Measurements from ENCODE around the gene SLC66A3. TPM values are rescaled to one million over a fixed set of nuclear protein-coding genes. Genes with fewer than 3 reads are reported as not detected.

SLC66A3 gene
- total RNA-seq, 1 donor, result 68.8 TPM

DNA sequence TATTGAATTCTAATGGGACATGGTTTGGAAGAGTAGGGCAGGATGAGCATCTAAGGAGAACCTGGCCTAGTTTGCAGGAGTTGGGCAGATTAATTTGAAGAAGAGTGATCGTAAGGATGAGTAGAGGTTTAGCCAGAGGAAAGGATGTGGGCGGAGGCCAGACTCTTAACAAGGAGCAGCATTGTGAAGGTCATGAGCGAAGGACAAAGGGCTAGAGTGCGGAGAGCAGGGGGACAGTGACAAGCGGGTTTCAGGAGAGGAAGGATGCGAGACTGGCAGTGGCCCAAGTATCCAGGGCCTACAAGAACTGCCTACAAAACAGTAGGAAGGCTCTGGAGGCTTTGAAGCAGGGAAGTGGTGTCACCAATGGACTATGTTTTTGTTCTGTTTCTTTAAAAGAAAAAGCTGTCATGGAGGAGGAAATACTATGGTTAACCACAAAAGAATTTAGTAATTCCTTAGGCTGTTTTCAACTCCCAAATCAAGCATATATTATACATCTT is 20.1 kb downstream of the SLC66A3 start:
- H3K27ac ChIP-seq (ENCODE audit: low read depth, low read length), result peak overlapping the region; percentile 27
- TF ChIP-seq, protein P1, sequence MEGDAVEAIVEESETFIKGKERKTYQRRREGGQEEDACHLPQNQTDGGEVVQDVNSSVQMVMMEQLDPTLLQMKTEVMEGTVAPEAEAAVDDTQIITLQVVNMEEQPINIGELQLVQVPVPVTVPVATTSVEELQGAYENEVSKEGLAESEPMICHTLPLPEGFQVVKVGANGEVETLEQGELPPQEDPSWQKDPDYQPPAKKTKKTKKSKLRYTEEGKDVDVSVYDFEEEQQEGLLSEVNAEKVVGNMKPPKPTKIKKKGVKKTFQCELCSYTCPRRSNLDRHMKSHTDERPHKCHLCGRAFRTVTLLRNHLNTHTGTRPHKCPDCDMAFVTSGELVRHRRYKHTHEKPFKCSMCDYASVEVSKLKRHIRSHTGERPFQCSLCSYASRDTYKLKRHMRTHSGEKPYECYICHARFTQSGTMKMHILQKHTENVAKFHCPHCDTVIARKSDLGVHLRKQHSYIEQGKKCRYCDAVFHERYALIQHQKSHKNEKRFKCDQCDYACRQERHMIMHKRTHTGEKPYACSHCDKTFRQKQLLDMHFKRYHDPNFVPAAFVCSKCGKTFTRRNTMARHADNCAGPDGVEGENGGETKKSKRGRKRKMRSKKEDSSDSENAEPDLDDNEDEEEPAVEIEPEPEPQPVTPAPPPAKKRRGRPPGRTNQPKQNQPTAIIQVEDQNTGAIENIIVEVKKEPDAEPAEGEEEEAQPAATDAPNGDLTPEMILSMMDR (IDR thresholded peaks at IDR 0.05; ENCODE audit: extremely low read depth, low read depth, low read length), result no peak
- DNase-seq (ENCODE audit: insufficient read length, low spot score, missing footprints), result peak; percentile 87
- H3K36me3 ChIP-seq (ENCODE audit: insufficient read depth, low read length), result peaks cover 4% of the 10 kb centered on the region
- H3K79me2 ChIP-seq (ENCODE audit: insufficient read depth, low read length), result no peaks in the 10 kb centered on the region
- H3K4me2 ChIP-seq (ENCODE audit: insufficient read depth, low read length), result peak overlapping the region; percentile 5
- H2AFZ ChIP-seq (ENCODE audit: low read length), result no peak overlapping the region
- peaks cover 17% of the 10 kb centered on the region for H3K4me1 ChIP-seq (ENCODE audit: insufficient read depth, low read length)
- no peaks in the 10 kb centered on the region for H4K20me1 ChIP-seq (ENCODE audit: insufficient read depth, low read length)
- no peaks in the 10 kb centered on the region for H3K9me3 ChIP-seq (ENCODE audit: low read depth, low read length)
- H3K4me3 ChIP-seq (ENCODE audit: insufficient read depth, low read length), result no peak overlapping the region
- no peaks in the 10 kb centered on the region for H3K27me3 ChIP-seq (ENCODE audit: insufficient read depth, low read length)

DNA sequence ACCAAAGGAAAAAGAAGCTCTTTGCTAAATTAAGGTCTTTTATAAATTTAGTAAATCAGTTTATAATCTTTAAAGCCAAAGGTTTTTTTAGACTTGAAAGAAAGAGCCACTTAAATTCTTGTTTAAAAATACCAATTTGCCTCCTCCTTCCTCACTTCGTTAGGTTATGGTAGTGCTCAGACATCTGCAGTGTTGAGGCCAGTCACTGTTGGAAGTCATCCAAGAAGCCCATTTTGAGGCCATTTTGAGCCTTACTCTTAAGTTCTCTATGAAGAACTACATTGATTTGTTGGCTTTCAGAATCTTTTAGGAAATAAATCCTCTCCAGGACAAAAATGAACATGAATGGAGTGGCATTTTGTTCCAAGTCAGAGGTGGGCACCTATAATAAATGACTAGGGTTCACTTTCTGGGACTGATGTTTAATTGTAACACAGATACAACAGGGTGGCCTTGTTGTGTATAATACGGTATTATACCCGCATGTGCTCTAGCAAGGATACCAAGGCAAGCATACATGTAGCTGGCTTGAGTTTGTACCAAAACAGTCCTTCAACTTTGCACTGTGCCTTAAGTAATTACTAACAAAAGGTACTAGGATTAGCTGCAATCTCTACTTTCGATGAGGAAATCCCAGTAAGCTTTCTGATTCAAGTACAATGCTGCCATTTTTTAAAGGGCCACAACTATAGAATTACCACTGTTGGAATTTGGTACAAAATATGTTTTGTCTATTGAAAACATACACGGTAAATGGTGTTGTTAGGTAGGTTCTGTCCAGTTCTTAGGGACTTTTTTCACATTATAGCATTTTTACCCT is 22.8 kb downstream of the SLC66A3 start:
- Histone ChIP-seq H4K20me1 (ENCODE audit: insufficient read depth, low read length) (no peaks in the 10 kb centered on the region), H3K4me1 (ENCODE audit: insufficient read depth, low read length) (peaks cover 17% of the 10 kb centered on the region), H3K9me3 (ENCODE audit: low read depth, low read length) (no peaks in the 10 kb centered on the region), H3K4me3 (ENCODE audit: insufficient read depth, low read length) (no peak overlapping the region), H3K27ac (ENCODE audit: low read depth, low read length) (no peak overlapping the region), H3K4me2 (ENCODE audit: insufficient read depth, low read length) (no peak overlapping the region), H3K27me3 (ENCODE audit: insufficient read depth, low read length) (no peaks in the 10 kb centered on the region), H3K79me2 (ENCODE audit: insufficient read depth, low read length) (no peaks in the 10 kb centered on the region), H2AFZ (ENCODE audit: low read length) (no peak overlapping the region), H3K36me3 (ENCODE audit: insufficient read depth, low read length) (peaks cover 12% of the 10 kb centered on the region)
- DNase-seq (ENCODE audit: insufficient read length, low spot score, missing footprints), result no peak
- TF ChIP-seq, protein P1 (IDR thresholded peaks at IDR 0.05; ENCODE audit: extremely low read depth, low read depth, low read length), result no peak

DNA sequence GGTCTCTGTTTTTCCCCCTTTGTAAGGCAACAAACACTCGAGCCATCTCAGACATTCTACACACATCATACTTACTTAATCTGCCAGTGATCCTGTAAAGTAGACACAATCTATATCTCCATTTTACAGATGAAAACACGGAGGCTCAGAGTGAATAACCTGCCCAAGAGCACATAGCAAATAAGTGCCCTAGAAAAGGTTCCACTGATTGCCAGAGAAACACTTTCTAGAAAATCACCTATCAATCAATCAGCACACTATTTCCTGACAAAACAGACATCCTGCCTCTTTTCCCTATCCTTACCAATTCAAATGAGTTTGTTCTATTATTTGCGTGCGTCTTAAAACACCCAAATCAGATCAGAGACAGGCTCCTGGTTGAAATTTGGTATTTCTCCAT is 23.9 kb downstream of the SLC66A3 start:
- no peak for DNase-seq (ENCODE audit: insufficient read length, low spot score, missing footprints)
- no peaks in the 10 kb centered on the region for H4K20me1 ChIP-seq (ENCODE audit: insufficient read depth, low read length)
- H3K27me3 ChIP-seq (ENCODE audit: insufficient read depth, low read length), result no peaks in the 10 kb centered on the region
- no peak overlapping the region for H2AFZ ChIP-seq (ENCODE audit: low read length)
- TF ChIP-seq, protein P1 (IDR thresholded peaks at IDR 0.05; ENCODE audit: extremely low read depth, low read depth, low read length), result no peak
- peaks cover 14% of the 10 kb centered on the region for H3K36me3 ChIP-seq (ENCODE audit: insufficient read depth, low read length)
- no peak overlapping the region for H3K27ac ChIP-seq (ENCODE audit: low read depth, low read length)
- no peaks in the 10 kb centered on the region for H3K79me2 ChIP-seq (ENCODE audit: insufficient read depth, low read length)
- no peaks in the 10 kb centered on the region for H3K9me3 ChIP-seq (ENCODE audit: low read depth, low read length)
- H3K4me3 ChIP-seq (ENCODE audit: insufficient read depth, low read length), result no peak overlapping the region
- no peak overlapping the region for H3K4me2 ChIP-seq (ENCODE audit: insufficient read depth, low read length)
- H3K4me1 ChIP-seq (ENCODE audit: insufficient read depth, low read length), result peaks cover 17% of the 10 kb centered on the region

DNA sequence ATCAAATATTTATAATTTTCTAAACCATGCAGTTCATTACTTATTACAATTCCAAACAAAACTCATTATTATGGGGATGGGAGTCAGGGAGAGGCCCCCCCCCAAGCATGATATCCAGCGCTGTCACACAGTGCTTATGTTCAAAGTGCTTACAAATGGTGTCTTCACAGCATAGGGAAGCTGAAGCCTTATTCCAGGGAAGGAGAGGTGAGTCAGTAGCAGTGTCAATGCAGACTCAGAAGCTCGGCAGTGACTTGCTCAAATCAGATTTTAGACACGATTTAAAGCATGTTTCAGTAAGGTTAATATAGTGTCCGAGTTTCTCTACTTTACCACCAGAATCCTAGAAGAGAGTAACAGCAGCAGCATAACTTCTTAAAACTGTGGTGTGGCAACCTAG is 24.6 kb downstream of the SLC66A3 start:
- Histone ChIP-seq H3K27ac (ENCODE audit: low read depth, low read length) (no peak overlapping the region), H3K9me3 (ENCODE audit: low read depth, low read length) (no peaks in the 10 kb centered on the region), H4K20me1 (ENCODE audit: insufficient read depth, low read length) (no peaks in the 10 kb centered on the region), H3K4me2 (ENCODE audit: insufficient read depth, low read length) (no peak overlapping the region), H3K4me1 (ENCODE audit: insufficient read depth, low read length) (peaks cover 16% of the 10 kb centered on the region), H3K36me3 (ENCODE audit: insufficient read depth, low read length) (peaks cover 14% of the 10 kb centered on the region), H3K27me3 (ENCODE audit: insufficient read depth, low read length) (no peaks in the 10 kb centered on the region), H3K4me3 (ENCODE audit: insufficient read depth, low read length) (no peak overlapping the region), H2AFZ (ENCODE audit: low read length) (no peak overlapping the region), H3K79me2 (ENCODE audit: insufficient read depth, low read length) (no peaks in the 10 kb centered on the region)
- TF ChIP-seq, protein P1 (IDR thresholded peaks at IDR 0.05; ENCODE audit: extremely low read depth, low read depth, low read length), result no peak
- DNase-seq (ENCODE audit: insufficient read length, low spot score, missing footprints), result no peak
